PC-3 (cell line): ENCODE results near the gene C3. TPM values are rescaled to one million over a fixed set of nuclear protein-coding genes. Genes with fewer than 3 reads are reported as not detected.

ENCODE experiments used
- ATAC-seq: fragments of 200-7000 bp; cut with Tn5 transposase; 2 replicates; pipeline ENCODE4 v1.9.1; 2020; ENCODE audit warnings: mild to moderate bottlenecking, moderate library complexity
- BruUV-seq: library from RNA; stranded (reverse); fragments of 400-500 nt; replicated peaks from 2 replicates; lab custom pipeline; 2021; lab: Mats Ljungman, UMichigan
- CTCF ChIA-PET: fragments of 300-600 bp; sonication (Branson Sonifier 250); formaldehyde crosslinking; loops from one replicate; lab custom pipeline; 2022; ENCODE audit warnings: antibody characterized with exemption; lab: Charles Lee
- POLR2A ChIA-PET: fragments of 300-600 bp; sonication (Branson Sonifier 250); formaldehyde crosslinking; loops from one replicate; lab custom pipeline; 2022; ENCODE audit warnings: antibody characterized with exemption; ENCODE audit not compliant: unreplicated experiment; lab: Charles Lee
- DNase-seq: peaks from one replicate; pipeline ENCODE4 v3.0.0-alpha.2; 2015
- H2AFZ ChIP-seq: fragments of 300-600 bp; sonication (generic); 2 replicates; pipeline ENCODE4 v1.6.0; 2016; ENCODE audit warnings: antibody characterized with exemption, low read length
- H3F3A ChIP-seq: fragments of 300-600 bp; sonication (generic); one replicate; pipeline ENCODE4 v1.6.0; 2017; ENCODE audit warnings: antibody characterized with exemption, low read length, control low read depth, mild to moderate bottlenecking; ENCODE audit not compliant: unreplicated experiment
- H3K27ac ChIP-seq: fragments of 300-600 bp; sonication (generic); 2 replicates; pipeline ENCODE4 v1.5.1; 2016; ENCODE audit warnings: mild to moderate bottlenecking, low read length
- H3K27me3 ChIP-seq: fragments of 300-600 bp; sonication (generic); 2 replicates; pipeline ENCODE4 v1.6.1; 2016; ENCODE audit warnings: low read length, mixed read lengths
- H3K36me3 ChIP-seq: fragments of 300-600 bp; sonication (generic); 2 replicates; pipeline ENCODE4 v1.6.1; 2016; ENCODE audit warnings: low read depth, mixed run types, low read length, mixed read lengths
- H3K4me1 ChIP-seq: fragments of 300-600 bp; sonication (generic); 2 replicates; pipeline ENCODE4 v1.5.1; 2016; ENCODE audit warnings: low read length; ENCODE audit not compliant: insufficient read depth
- H3K4me2 ChIP-seq: fragments of 300-600 bp; sonication (generic); 2 replicates; pipeline ENCODE4 v1.6.0; 2016; ENCODE audit warnings: low read length
- H3K4me3 ChIP-seq: fragments of 300-600 bp; sonication (generic); 2 replicates; pipeline ENCODE4 v1.5.1; 2016; ENCODE audit warnings: mild to moderate bottlenecking, low read length, mixed read lengths
- H3K79me2 ChIP-seq: fragments of 300-600 bp; sonication (generic); 2 replicates; pipeline ENCODE4 v1.6.1; 2017; ENCODE audit warnings: low read length, mixed read lengths
- H3K9ac ChIP-seq: fragments of 300-600 bp; sonication (generic); 2 replicates; pipeline ENCODE4 v1.6.0; 2016; ENCODE audit warnings: mild to moderate bottlenecking, low read length
- H3K9me2 ChIP-seq: fragments of 300-600 bp; sonication (generic); replicated peaks from 2 replicates; pipeline ENCODE4 v1.6.1; 2016; ENCODE audit warnings: mixed run types, low read length, mixed read lengths
- H3K9me3 ChIP-seq: fragments of 300-600 bp; sonication (generic); 2 replicates; pipeline ENCODE4 v1.6.1; 2016; ENCODE audit warnings: low read length, mixed read lengths
- H4K20me1 ChIP-seq: fragments of 300-600 bp; sonication (generic); 2 replicates; pipeline ENCODE4 v1.6.1; 2016; ENCODE audit warnings: low read length, mixed read lengths
- EZH2 ChIP-seq: fragments of 300-600 bp; sonication (generic); IDR thresholded peaks from one replicate; pipeline ENCODE4 v1.6.1; 2017; ENCODE audit warnings: antibody characterized with exemption, mild to moderate bottlenecking, low read length; ENCODE audit not compliant: unreplicated experiment
- EZH2phosphoT487 ChIP-seq: fragments of 300-600 bp; sonication (generic); IDR thresholded peaks from 2 replicates; pipeline ENCODE4 v1.6.1; 2018; ENCODE audit warnings: mild to moderate bottlenecking, antibody characterized with exemption, low read length, borderline replicate concordance
- intact Hi-C: fragments of 100-400 bp; cut with micrococcal nuclease; formaldehyde crosslinking; loops from 2 replicates; pipeline ENCODE4 v1.9.0; 2023
- total RNA-seq: library from RNA; depleted of rRNA; stranded (reverse); fragments of >200 nt; gene quantifications from 2 replicates; pipeline ENCODE4 v1.2.3, GENCODE V29; 2014
- TF ChIP-seq, protein P1 (sequence below): fragments of 300-600 bp; sonication (generic); conservative IDR thresholded peaks from 2 replicates; pipeline ENCODE4 v1.5.1; 2017; ENCODE audit warnings: antibody characterized with exemption, low read depth, mild to moderate bottlenecking, low read length

C3 gene
- total RNA-seq, 1 experiment from 2014 or later = 13.3 TPM

DNA sequence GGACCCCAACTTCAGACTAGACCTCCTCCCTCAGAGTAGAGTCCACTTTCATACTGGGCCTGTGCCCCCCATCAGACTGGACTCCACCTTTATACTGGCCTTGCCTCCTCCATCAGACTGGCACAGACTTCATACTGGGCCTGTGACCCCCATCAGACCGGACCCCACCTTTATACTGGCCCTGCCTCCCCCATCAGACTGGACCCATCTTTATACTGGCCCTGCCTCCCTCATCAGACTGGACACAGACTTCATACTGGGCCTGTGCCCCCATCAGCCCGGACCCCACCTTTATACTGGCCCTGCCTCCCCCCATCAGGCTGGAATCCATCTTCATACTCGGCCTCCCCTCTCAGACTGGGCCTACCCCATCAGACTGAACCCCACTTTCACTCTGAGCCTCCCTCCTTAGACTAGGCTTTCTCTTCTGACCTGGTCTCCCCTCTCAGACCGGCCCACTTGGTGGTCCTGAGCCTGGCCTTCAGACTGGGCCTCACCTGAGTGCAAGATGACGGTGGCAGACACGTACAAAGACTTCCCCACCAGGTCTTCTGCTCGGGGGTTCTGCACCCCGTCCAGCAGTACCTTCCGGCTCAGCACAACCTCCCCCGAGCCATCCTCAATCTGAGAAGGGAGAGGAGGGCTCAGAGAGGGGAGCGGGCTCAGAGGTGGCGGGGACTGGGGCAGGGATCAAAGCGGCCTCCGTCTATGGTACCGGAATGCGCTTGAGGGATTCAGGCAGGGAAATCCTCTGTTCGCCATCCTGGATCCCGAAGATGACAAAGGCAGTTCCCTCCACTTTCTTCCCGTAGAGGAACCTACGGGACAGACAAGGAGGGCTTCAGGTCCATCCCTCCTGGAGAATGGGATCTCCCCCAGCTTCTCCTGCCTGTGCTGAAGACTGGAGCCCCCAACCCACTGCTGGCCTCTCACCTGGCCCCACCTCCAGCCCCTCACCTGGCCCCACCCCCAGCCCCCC is 7.5 kb downstream of the C3 start:
- no peak for ATAC-seq
- ChIA-PET CTCF (no interaction called here), POLR2A (no interaction called here)
- Histone ChIP-seq H3K79me2 (no peaks in the 10 kb centered on the region), H3K9ac (no peak overlapping the region), H3K9me3 (no peaks in the 10 kb centered on the region), H3K36me3 (no peaks in the 10 kb centered on the region), H2AFZ (no peak overlapping the region), H3K9me2 (no peaks in the 10 kb centered on the region), H4K20me1 (no peaks in the 10 kb centered on the region), H3K27ac (no peak overlapping the region), H3K4me2 (no peak overlapping the region), H3K4me3 (no peak overlapping the region), H3K27me3 (peaks cover 22% of the 10 kb centered on the region), H3F3A (no peaks in the 10 kb centered on the region), H3K4me1 (no peaks in the 10 kb centered on the region)
- BruUV-seq = no TSS peak
- no peak for DNase-seq
- intact Hi-C loops = no loop called here
- TF ChIP-seq, protein P1, sequence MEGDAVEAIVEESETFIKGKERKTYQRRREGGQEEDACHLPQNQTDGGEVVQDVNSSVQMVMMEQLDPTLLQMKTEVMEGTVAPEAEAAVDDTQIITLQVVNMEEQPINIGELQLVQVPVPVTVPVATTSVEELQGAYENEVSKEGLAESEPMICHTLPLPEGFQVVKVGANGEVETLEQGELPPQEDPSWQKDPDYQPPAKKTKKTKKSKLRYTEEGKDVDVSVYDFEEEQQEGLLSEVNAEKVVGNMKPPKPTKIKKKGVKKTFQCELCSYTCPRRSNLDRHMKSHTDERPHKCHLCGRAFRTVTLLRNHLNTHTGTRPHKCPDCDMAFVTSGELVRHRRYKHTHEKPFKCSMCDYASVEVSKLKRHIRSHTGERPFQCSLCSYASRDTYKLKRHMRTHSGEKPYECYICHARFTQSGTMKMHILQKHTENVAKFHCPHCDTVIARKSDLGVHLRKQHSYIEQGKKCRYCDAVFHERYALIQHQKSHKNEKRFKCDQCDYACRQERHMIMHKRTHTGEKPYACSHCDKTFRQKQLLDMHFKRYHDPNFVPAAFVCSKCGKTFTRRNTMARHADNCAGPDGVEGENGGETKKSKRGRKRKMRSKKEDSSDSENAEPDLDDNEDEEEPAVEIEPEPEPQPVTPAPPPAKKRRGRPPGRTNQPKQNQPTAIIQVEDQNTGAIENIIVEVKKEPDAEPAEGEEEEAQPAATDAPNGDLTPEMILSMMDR = no peak

DNA sequence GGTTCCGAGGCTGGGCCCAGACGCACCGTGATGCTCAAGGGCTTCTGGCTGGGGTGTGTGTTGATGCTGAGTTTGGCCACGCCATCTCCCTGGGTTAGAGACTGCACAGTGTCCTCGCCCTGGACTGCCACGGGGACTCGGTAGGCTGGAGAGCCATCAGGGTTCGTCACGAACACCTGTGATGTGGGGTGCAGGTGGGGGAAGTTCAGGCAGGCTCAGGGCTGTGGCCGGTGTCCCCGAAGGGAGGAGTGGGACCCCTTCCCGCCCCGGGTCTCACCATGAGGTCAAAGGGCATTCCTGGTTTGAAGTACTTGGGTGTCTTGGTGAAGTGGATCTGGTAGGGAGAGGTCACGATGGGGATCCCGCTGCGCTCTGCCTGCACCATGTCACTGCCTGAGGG is 8.2 kb downstream of the C3 start:
- Histone ChIP-seq H3K4me3 (no peak overlapping the region), H3K9ac (no peak overlapping the region), H3K9me3 (no peaks in the 10 kb centered on the region), H3K79me2 (no peaks in the 10 kb centered on the region), H3K4me1 (no peaks in the 10 kb centered on the region), H3K36me3 (no peaks in the 10 kb centered on the region), H3K27me3 (peaks cover 22% of the 10 kb centered on the region), H3K27ac (no peak overlapping the region), H3K4me2 (no peak overlapping the region), H2AFZ (no peak overlapping the region), H4K20me1 (no peaks in the 10 kb centered on the region), H3K9me2 (no peaks in the 10 kb centered on the region), H3F3A (no peaks in the 10 kb centered on the region)
- POLR2A ChIA-PET = no interaction called here
- intact Hi-C loops = no loop called here
- CTCF ChIA-PET = no interaction called here
- DNase-seq = no peak
- no peak for ATAC-seq
- no TSS peak for BruUV-seq
- TF ChIP-seq EZH2 (no peak), EZH2phosphoT487 (no peak)
- TF ChIP-seq, protein P1 = no peak

DNA sequence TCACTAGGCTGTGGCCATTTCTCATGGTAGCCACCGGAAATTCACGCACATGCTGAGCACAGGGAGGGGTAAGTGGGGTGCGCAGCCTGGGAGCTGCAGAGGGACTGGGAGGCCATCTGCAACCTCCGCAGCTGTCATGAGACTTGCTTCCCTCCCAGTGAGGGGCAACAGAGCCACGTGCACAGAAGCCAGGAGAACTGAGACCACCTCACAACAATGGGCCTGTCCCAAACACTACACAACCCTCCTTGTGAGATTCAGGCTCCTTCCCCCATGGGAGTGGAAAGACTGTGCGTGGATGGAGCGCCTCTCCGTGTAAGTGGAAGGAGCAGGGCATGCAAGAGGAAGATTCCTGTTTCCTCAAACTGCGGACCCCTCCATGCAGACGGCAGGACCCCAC is 8.8 kb downstream of the C3 start:
- Histone ChIP-seq H3K79me2 (no peaks in the 10 kb centered on the region), H3K9me3 (no peaks in the 10 kb centered on the region), H3K9me2 (no peaks in the 10 kb centered on the region), H3K36me3 (no peaks in the 10 kb centered on the region), H3K27ac (no peak overlapping the region), H4K20me1 (no peaks in the 10 kb centered on the region), H3K4me3 (no peak overlapping the region), H3K27me3 (peaks cover 22% of the 10 kb centered on the region), H3K4me2 (no peak overlapping the region), H3F3A (no peaks in the 10 kb centered on the region), H3K4me1 (no peaks in the 10 kb centered on the region), H2AFZ (no peak overlapping the region), H3K9ac (no peak overlapping the region)
- TF ChIP-seq EZH2phosphoT487 (no peak), EZH2 (no peak)
- TF ChIP-seq, protein P1 = no peak
- intact Hi-C loops = no loop called here
- CTCF ChIA-PET = no interaction called here
- POLR2A ChIA-PET = no interaction called here
- DNase-seq = no peak
- no peak for ATAC-seq
- no TSS peak for BruUV-seq
